ENCODE results near the gene SIPA1L3. TPM values are rescaled to one million over a fixed set of nuclear protein-coding genes. Genes with fewer than 3 reads are reported as not detected.

SIPA1L3 gene
- total and polyA plus RNA-seq, 2 of the 13 experiments (the other 11 are each of a cell fraction or from before 2014, with no cell fraction given): 5.5 to 7.7 TPM

DNA sequence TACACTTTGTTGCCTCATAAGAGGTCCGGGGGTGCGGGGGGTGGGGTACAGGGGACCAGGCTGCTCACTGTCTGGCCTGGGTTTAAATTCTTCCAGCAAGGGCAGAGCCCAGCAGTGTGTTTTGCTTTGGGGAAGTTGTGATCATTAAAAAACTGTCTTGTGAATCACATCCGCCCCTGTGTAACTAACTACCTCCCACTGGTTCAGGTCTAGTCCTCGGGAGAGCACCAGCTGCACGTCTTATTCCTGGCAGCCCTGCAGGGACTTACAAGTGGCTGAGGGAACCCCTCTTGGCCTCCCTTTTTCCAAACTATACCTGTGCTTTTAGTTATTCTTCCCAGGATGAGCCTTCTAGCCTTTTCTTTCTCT, 127.5 kb downstream of the SIPA1L3 start (continued):
- TF ChIP-seq, protein P1, sequence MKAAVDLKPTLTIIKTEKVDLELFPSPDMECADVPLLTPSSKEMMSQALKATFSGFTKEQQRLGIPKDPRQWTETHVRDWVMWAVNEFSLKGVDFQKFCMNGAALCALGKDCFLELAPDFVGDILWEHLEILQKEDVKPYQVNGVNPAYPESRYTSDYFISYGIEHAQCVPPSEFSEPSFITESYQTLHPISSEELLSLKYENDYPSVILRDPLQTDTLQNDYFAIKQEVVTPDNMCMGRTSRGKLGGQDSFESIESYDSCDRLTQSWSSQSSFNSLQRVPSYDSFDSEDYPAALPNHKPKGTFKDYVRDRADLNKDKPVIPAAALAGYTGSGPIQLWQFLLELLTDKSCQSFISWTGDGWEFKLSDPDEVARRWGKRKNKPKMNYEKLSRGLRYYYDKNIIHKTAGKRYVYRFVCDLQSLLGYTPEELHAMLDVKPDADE (CRISPR knock-in tag; IDR thresholded peaks at IDR 0.05): no peak
- TF ChIP-seq YEATS4 (CRISPR knock-in tag; IDR thresholded peaks at IDR 0.05; ENCODE audit: borderline replicate concordance) (no peak), LCORL (IDR thresholded peaks at IDR 0.05) (no peak), LCORL (CRISPR knock-in tag; IDR thresholded peaks at IDR 0.05) (no peak)

DNA sequence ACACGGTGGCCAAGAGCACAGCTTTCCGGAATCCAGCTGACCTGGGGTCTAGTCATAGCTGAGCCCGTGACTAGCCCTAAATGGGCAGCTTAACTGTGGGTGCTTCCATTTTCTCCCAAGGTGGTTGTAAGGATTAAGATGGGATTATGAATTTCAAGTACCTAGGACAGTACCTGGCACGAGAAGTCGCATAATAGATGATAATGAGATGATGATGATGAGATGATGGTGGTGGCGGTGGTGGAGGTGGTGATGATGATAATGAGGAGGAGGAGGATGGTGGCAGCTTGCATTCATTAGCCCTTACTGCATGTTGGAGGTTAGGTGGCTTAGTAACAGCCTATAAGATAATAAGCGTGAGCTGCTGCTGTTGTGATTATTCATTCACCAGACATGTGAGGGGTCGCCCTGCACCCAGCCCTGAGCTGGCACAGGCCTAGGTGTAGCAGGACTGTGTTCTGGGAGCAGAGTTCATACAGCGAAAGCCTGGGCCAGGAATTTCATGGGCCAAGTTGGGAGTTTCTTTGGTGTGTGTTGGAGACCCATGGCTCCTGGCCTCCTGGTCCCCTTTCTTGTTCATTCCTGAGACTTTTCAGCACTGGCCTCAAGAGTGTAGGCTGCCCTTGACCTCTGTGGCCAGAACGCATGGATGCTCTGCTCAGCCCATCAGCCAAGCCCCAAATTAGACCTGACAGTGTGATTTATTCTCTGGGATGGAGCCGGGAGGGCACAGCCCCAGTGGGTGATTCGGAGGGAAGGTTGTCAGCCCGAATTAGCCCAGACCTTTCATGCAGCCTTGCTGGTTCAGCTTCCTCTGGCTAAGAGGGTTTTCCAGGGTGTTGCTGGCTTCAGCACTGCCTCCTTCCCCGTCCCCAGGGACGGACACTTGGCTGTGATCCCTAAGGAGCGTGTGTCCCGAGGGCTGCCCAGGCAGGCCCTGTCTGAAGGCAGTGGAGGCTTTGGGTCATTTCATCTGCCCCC, 128.8 kb downstream of the SIPA1L3 start:
- intact Hi-C loops (cut with micrococcal nuclease; ENCODE audit: unreplicated experiment): no loop called here
- ChIA-PET POLR2A (no interaction called here), CTCF (ENCODE audit: low intra/inter-chr PET ratio, low total read pairs) (no interaction called here)
- H3K9ac ChIP-seq (ENCODE audit: insufficient read depth, low read depth, low read length): peak overlapping the region; percentile 39; the same call in 1 of the 2 replicates
- no peaks in the 10 kb centered on the region for H4K20me1 ChIP-seq (ENCODE audit: insufficient read depth, low read length)
- peak overlapping the region; percentile 49 for H3K4me2 ChIP-seq (ENCODE audit: low read depth, low read length)
- H3K4me3 ChIP-seq (replicated peaks in 1 of 3; ENCODE audit: insufficient read depth in 1 of 3, low read depth in 2 of 3, low read length in 3 of 3): 0 out of 6 replicates have a peak overlapping the region, but pooled peaks of 1 of the 3 experiments have one; percentile 16
- no peaks in the 10 kb centered on the region for H3K79me2 ChIP-seq (ENCODE audit: insufficient read depth, low read length)
- H3K36me3 ChIP-seq (replicated peaks in 1 of 2; ENCODE audit: control insufficient read depth in 1 of 2, insufficient read depth in 2 of 2, low read length in 2 of 2): 0 out of 5 replicates have a peak, but pooled peaks cover 0 to under 1% of the 10 kb centered on the region in 2 experiments
- FAIRE-seq: no peak
- H2AFZ ChIP-seq (ENCODE audit: low read length): no peak overlapping the region
- DNase-seq (ENCODE audit: low spot score): peak; percentile 6
- ATAC-seq: peak; percentile 87
- H3K4me1 ChIP-seq (ENCODE audit: insufficient read depth, low read length): peaks cover 21% of the 10 kb centered on the region
- H3K27ac ChIP-seq (ENCODE audit: extremely low read length, insufficient read depth, low read length): peak overlapping the region; percentile 33
- H3K9me3 ChIP-seq (ENCODE audit: low read length): no peaks in the 10 kb centered on the region
- no TSS peak for BruUV-seq (replicated peaks)
- TF ChIP-seq ZNF790 (CRISPR knock-in tag; IDR thresholded peaks at IDR 0.05; ENCODE audit: borderline replicate concordance): no peak
- no peak for TF ChIP-seq GPN1 (CRISPR knock-in tag; IDR thresholded peaks at IDR 0.05; ENCODE audit: borderline replicate concordance)
- peak; percentile 46 for TF ChIP-seq HNF4A (CRISPR knock-in tag; IDR thresholded peaks at IDR 0.05)
- TF ChIP-seq TSC22D2 (CRISPR knock-in tag; IDR thresholded peaks at IDR 0.05; ENCODE audit: borderline replicate concordance): no peak
- TF ChIP-seq, protein P2, sequence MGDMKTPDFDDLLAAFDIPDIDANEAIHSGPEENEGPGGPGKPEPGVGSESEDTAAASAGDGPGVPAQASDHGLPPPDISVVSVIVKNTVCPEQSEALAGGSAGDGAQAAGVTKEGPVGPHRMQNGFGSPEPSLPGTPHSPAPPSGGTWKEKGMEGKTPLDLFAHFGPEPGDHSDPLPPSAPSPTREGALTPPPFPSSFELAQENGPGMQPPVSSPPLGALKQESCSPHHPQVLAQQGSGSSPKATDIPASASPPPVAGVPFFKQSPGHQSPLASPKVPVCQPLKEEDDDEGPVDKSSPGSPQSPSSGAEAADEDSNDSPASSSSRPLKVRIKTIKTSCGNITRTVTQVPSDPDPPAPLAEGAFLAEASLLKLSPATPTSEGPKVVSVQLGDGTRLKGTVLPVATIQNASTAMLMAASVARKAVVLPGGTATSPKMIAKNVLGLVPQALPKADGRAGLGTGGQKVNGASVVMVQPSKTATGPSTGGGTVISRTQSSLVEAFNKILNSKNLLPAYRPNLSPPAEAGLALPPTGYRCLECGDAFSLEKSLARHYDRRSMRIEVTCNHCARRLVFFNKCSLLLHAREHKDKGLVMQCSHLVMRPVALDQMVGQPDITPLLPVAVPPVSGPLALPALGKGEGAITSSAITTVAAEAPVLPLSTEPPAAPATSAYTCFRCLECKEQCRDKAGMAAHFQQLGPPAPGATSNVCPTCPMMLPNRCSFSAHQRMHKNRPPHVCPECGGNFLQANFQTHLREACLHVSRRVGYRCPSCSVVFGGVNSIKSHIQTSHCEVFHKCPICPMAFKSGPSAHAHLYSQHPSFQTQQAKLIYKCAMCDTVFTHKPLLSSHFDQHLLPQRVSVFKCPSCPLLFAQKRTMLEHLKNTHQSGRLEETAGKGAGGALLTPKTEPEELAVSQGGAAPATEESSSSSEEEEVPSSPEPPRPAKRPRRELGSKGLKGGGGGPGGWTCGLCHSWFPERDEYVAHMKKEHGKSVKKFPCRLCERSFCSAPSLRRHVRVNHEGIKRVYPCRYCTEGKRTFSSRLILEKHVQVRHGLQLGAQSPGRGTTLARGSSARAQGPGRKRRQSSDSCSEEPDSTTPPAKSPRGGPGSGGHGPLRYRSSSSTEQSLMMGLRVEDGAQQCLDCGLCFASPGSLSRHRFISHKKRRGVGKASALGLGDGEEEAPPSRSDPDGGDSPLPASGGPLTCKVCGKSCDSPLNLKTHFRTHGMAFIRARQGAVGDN (CRISPR knock-in tag; IDR thresholded peaks at IDR 0.05): peak; percentile 15; the same call in 1 of the 2 replicates
- TF ChIP-seq, protein P3, sequence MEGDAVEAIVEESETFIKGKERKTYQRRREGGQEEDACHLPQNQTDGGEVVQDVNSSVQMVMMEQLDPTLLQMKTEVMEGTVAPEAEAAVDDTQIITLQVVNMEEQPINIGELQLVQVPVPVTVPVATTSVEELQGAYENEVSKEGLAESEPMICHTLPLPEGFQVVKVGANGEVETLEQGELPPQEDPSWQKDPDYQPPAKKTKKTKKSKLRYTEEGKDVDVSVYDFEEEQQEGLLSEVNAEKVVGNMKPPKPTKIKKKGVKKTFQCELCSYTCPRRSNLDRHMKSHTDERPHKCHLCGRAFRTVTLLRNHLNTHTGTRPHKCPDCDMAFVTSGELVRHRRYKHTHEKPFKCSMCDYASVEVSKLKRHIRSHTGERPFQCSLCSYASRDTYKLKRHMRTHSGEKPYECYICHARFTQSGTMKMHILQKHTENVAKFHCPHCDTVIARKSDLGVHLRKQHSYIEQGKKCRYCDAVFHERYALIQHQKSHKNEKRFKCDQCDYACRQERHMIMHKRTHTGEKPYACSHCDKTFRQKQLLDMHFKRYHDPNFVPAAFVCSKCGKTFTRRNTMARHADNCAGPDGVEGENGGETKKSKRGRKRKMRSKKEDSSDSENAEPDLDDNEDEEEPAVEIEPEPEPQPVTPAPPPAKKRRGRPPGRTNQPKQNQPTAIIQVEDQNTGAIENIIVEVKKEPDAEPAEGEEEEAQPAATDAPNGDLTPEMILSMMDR (CRISPR knock-in tag; IDR thresholded peaks at IDR 0.05): peak; percentile 3; the same call in 1 of the 2 replicates
- in situ Hi-C loops (cut with HindIII; ENCODE audit: extremely low pct_ligation_motif_present, low pct_unique_long_range_greater_than_20kb): no loop called here
- no peaks in the 10 kb centered on the region for H3K27me3 ChIP-seq (ENCODE audit: control insufficient read depth in 1 of 2, insufficient read depth in 2 of 2, low read length in 2 of 2)
- WGBS (ENCODE audit: low lambda C conversion rate): 71% methylated on average over 12 of the region's 17 CpGs
